Right renal cortex interstitium (tissue), 3 donors: ENCODE data around the gene SMTNL2. TPM values are rescaled to one million over a fixed set of nuclear protein-coding genes. Genes with fewer than 3 reads are reported as not detected.

Experiments
- polyA plus RNA-seq, 3 donors: library from polyadenylated mRNA; unstranded; fragments of 120-200 nt; gene quantifications; one replicate each; pipeline ENCODE4 v1.2.1, GENCODE V29; 2013; ENCODE audit not compliant: insufficient read length in 3 of 3

The SMTNL2 gene
- polyA plus RNA-seq, 3 donors: 48.1 to 55.6 (median 52.2) TPM

Other genes with a start within 250 kb of the SMTNL2 start
- gene UBE2G1, start 217.9 kb upstream of the SMTNL2 start, polyA plus RNA-seq: 10 to 100 TPM; 58.6 to 62.3 (median 61.6) TPM
- gene SPNS3, start 150.6 kb upstream of the SMTNL2 start, polyA plus RNA-seq: 1 to 10 TPM; 1.5 to 2.4 (median 1.9) TPM
- gene SPNS2, start 85.6 kb upstream of the SMTNL2 start, polyA plus RNA-seq: 10 to 100 TPM; 30.9 to 41.5 (median 37.0) TPM
- gene MYBBP1A, start 29.1 kb upstream of the SMTNL2 start, polyA plus RNA-seq: 10 to 100 TPM; 29.9 to 32.4 (median 31.5) TPM
- gene GGT6, start 24.0 kb upstream of the SMTNL2 start, polyA plus RNA-seq: 1 to 10 TPM; 6.1 to 8.6 (median 7.1) TPM
- gene ALOX15, start 57.1 kb downstream of the SMTNL2 start, polyA plus RNA-seq: under 1 TPM; 0.37 to 0.43 (median 0.37) TPM
- 10 to 100 TPM; 34.8 to 39.2 (median 38.9) TPM for gene PELP1, start 119.6 kb downstream of the SMTNL2 start, polyA plus RNA-seq
- 10 to 100 TPM; 26.7 to 27.9 (median 26.7) TPM for gene ARRB2, start 126.1 kb downstream of the SMTNL2 start, polyA plus RNA-seq
- gene MED11, start 146.9 kb downstream of the SMTNL2 start, polyA plus RNA-seq: 10 to 100 TPM; 26.0 to 28.7 (median 28.0) TPM
- gene ZMYND15, start 155.3 kb downstream of the SMTNL2 start, polyA plus RNA-seq: under 1 TPM; 0.42 to 0.54 (median 0.47) TPM
- 10 to 100 TPM; 11.0 to 13.8 (median 11.5) TPM for gene CXCL16, start 155.4 kb downstream of the SMTNL2 start, polyA plus RNA-seq
- gene TM4SF5, start 187.4 kb downstream of the SMTNL2 start, polyA plus RNA-seq: 1 to 10 TPM in 2 of 3 donors, under 1 TPM in 1; 0.69 to 1.5 (median 1.4) TPM
- gene VMO1, start 201.8 kb downstream of the SMTNL2 start, polyA plus RNA-seq: under 1 TPM; 0.33 to 0.61 (median 0.39) TPM
- 1 to 10 TPM; 3.8 to 5.4 (median 4.1) TPM for gene GLTPD2, start 204.4 kb downstream of the SMTNL2 start, polyA plus RNA-seq
- gene PSMB6, start 211.6 kb downstream of the SMTNL2 start, polyA plus RNA-seq: 100 to 1,000 TPM; 135 to 147 (median 142) TPM
- gene PLD2, start 222.6 kb downstream of the SMTNL2 start, polyA plus RNA-seq: 10 to 100 TPM; 30.7 to 35.9 (median 31.9) TPM
- 10 to 100 TPM; 51.6 to 60.6 (median 52.2) TPM for gene MINK1, start 248.8 kb downstream of the SMTNL2 start, polyA plus RNA-seq